HepG2 (cell line): Measurements from ENCODE around the gene HEPHL1. TPM values are rescaled to one million over a fixed set of nuclear protein-coding genes. Genes with fewer than 3 reads are reported as not detected.

ENCODE experiments used
- ATAC-seq: fragments of 200-7000 bp; cut with Tn5 transposase; 3 replicates; pipeline ENCODE4 v1.9.1; 2020; ENCODE audit warnings: mild to moderate bottlenecking, moderate library complexity
- BruUV-seq: library from RNA; stranded (reverse); fragments of 400-500 nt; replicated peaks from 2 replicates; lab custom pipeline; 2021; lab: Mats Ljungman, UMichigan
- CTCF ChIA-PET: fragments of 300-600 bp; formaldehyde crosslinking; extraction: SDS; loops from one replicate; lab custom pipeline; 2021; ENCODE audit warnings: low total read pairs, inconsistent platforms, low intra/inter-chr PET ratio; lab: Yijun Ruan, JAX
- POLR2A ChIA-PET: fragments of 350-600 bp; sonication (Branson Sonifier 250); formaldehyde crosslinking; loops from one replicate; lab custom pipeline; 2020; ENCODE audit warnings: antibody characterized with exemption, inconsistent platforms; lab: Yijun Ruan, JAX
- DNase-seq: peaks from one replicate; pipeline ENCODE4 v3.0.0-alpha.2; 2015; ENCODE audit warnings: low spot score
- FAIRE-seq: peaks from 3 replicates; lab custom pipeline; 2011; peaks lifted over from hg19 to GRCh38; lab: Jason Lieb, UNC
- H2AFZ ChIP-seq: one replicate; pipeline ENCODE4 v1.6.1; 2011; ENCODE audit warnings: low read length, inconsistent platforms
- H3K27ac ChIP-seq: fragments of 300-600 bp; 3 replicates; pipeline ENCODE4 v1.8.0; 2011; ENCODE audit warnings: mixed run types, mild to moderate bottlenecking, mixed read lengths, low read length, inconsistent platforms; ENCODE audit not compliant: insufficient read depth; ENCODE audit errors: extremely low read length
- H3K27me3 ChIP-seq, 2 experiments: fragments of 200-600 bp in 1 of 2; 2 replicates in 1 of 2; 3 replicates in 1 of 2; pipeline versions ENCODE4 v1.6.0 to v1.8.0; 2011; ENCODE audit warnings: low read length in 2 of 2, mild to moderate bottlenecking in 2 of 2, moderate library complexity in 2 of 2, inconsistent platforms in 1 of 2; ENCODE audit not compliant: insufficient read depth in 2 of 2, control insufficient read depth in 1 of 2
- H3K36me3 ChIP-seq, 2 experiments: fragments of 200-600 bp in 1 of 2; replicated peaks in 1 of 2; 2 replicates in 1 of 2; 3 replicates in 1 of 2; pipeline versions ENCODE4 v1.5.1 to v1.8.0; 2011; ENCODE audit warnings: low read length in 2 of 2, inconsistent platforms in 1 of 2; ENCODE audit not compliant: insufficient read depth in 2 of 2, control insufficient read depth in 1 of 2
- H3K4me1 ChIP-seq: 2 replicates; pipeline ENCODE4 v1.5.1; 2012; ENCODE audit warnings: low read length, inconsistent platforms; ENCODE audit not compliant: insufficient read depth
- H3K4me2 ChIP-seq: 2 replicates; pipeline ENCODE4 v1.6.0; 2011; ENCODE audit warnings: low read depth, low read length, inconsistent platforms
- H3K4me3 ChIP-seq, 3 experiments: fragments of 200-600 bp in 1 of 3; sonication (generic), shearing (Covaris generic) in 1 of 3; replicated peaks in 1 of 3; 2 replicates each; pipeline ENCODE4 v1.5.1; 2011 to 2016; ENCODE audit warnings: low read length in 3 of 3, inconsistent platforms in 2 of 3, low read depth in 2 of 3, mild to moderate bottlenecking in 2 of 3, control low read depth in 1 of 3, mixed read lengths in 1 of 3; ENCODE audit not compliant: insufficient read depth in 1 of 3
- H3K79me2 ChIP-seq: one replicate; pipeline ENCODE4 v1.6.1; 2011; ENCODE audit warnings: low read length, inconsistent platforms; ENCODE audit not compliant: insufficient read depth
- H3K9ac ChIP-seq: 2 replicates; pipeline ENCODE4 v1.6.0; 2011; ENCODE audit warnings: mild to moderate bottlenecking, low read depth, low read length, inconsistent platforms; ENCODE audit not compliant: insufficient read depth
- H3K9me3 ChIP-seq: 2 replicates; pipeline ENCODE4 v1.5.1; 2012; ENCODE audit warnings: mild to moderate bottlenecking, low read length
- H4K20me1 ChIP-seq: 2 replicates; pipeline ENCODE4 v1.6.0; 2011; ENCODE audit warnings: inconsistent platforms, mild to moderate bottlenecking, low read length, moderate library complexity; ENCODE audit not compliant: insufficient read depth
- CENPBD1 ChIP-seq: sonication (generic); formaldehyde crosslinking; IDR thresholded peaks from 2 replicates; pipeline ENCODE4 v1.8.0; 2022; ENCODE audit warnings: missing genetic modification reagents, low read depth, mild to moderate bottlenecking, borderline replicate concordance
- CTCF ChIP-seq: sonication (generic); formaldehyde crosslinking; IDR thresholded peaks from 2 replicates; pipeline ENCODE4 v1.5.0; 2020; ENCODE audit warnings: mild to moderate bottlenecking, missing genetic modification reagents, moderate library complexity
- JDP2 ChIP-seq: sonication (generic); formaldehyde crosslinking; IDR thresholded peaks from 2 replicates; pipeline ENCODE4 v1.8.1; 2022; ENCODE audit warnings: missing genetic modification reagents, borderline replicate concordance
- NFE2L2 ChIP-seq: fragments of 150-350 bp; IDR thresholded peaks from 2 replicates; pipeline ENCODE4 v1.6.1; 2014; ENCODE audit warnings: low read length
- NFYB ChIP-seq: sonication (generic); formaldehyde crosslinking; IDR thresholded peaks from 2 replicates; pipeline ENCODE4 v1.4.0; 2020; ENCODE audit warnings: missing genetic modification reagents
- PRDM4 ChIP-seq: sonication (generic); formaldehyde crosslinking; IDR thresholded peaks from 2 replicates; pipeline ENCODE4 v1.9.0; 2021; ENCODE audit warnings: missing genetic modification reagents, borderline replicate concordance
- TRAFD1 ChIP-seq: sonication (generic); formaldehyde crosslinking; IDR thresholded peaks from 2 replicates; pipeline ENCODE4 v1.5.1; 2020; ENCODE audit warnings: missing genetic modification reagents, mild to moderate bottlenecking, borderline replicate concordance
- ZBTB34 ChIP-seq: sonication (generic); formaldehyde crosslinking; IDR thresholded peaks from 2 replicates; pipeline ENCODE4 v1.8.0; 2022; ENCODE audit warnings: mild to moderate bottlenecking, missing genetic modification reagents
- ZBTB37 ChIP-seq: sonication (generic); formaldehyde crosslinking; IDR thresholded peaks from 2 replicates; pipeline ENCODE4 v1.4.0; 2020; ENCODE audit warnings: mild to moderate bottlenecking, missing genetic modification reagents
- ZNF274 ChIP-seq: sonication (generic); formaldehyde crosslinking; IDR thresholded peaks from 2 replicates; pipeline ENCODE4 v1.5.1; 2020; ENCODE audit warnings: mild to moderate bottlenecking, missing genetic modification reagents
- ZNF569 ChIP-seq: sonication (generic); formaldehyde crosslinking; IDR thresholded peaks from 2 replicates; pipeline ENCODE4 v1.5.0; 2020; ENCODE audit warnings: mild to moderate bottlenecking, missing genetic modification reagents, moderate library complexity, borderline replicate concordance
- ZNF619 ChIP-seq: sonication (generic); formaldehyde crosslinking; IDR thresholded peaks from 2 replicates; pipeline ENCODE4 v1.4.0; 2020; ENCODE audit warnings: mild to moderate bottlenecking, missing genetic modification reagents
- WGBS: methylation state at CpG from one replicate; pipeline ENCODE4 v1.1.6; 2017; ENCODE audit warnings: low lambda C conversion rate; 5-methylcytosine and 5-hydroxymethylcytosine counted together
- in situ Hi-C: cut with HindIII; loops from 2 replicates; pipeline ENCODE4 v1.10.0; 2017; ENCODE audit warnings: low pct_unique_long_range_greater_than_20kb; ENCODE audit not compliant: extremely low pct_ligation_motif_present
- intact Hi-C: fragments of 100-400 bp; cut with micrococcal nuclease; formaldehyde crosslinking; loops from one replicate; pipeline ENCODE4 v1.10.0; 2022; ENCODE audit not compliant: unreplicated experiment
- polyA plus RNA-seq, 8 experiments: library from polyadenylated mRNA; depleted of rRNA in 3 of 8; stranded (reverse) in 7 of 8; unstranded in 1 of 8; fragments of >200 nt; fragmentation: Illumina TruSeq in 4 of 8; extraction: Trizol in 4 of 8; gene quantifications; 2 replicates each; pipeline versions ENCODE4 v1.2.1 to v1.2.3, GENCODE V29; 2011 to 2016; ENCODE audit warnings: low read depth in 4 of 8, missing spikeins in 1 of 8, mixed read lengths in 1 of 8; ENCODE audit not compliant: insufficient read depth in 1 of 8
- total RNA-seq, 5 experiments: library from RNA; depleted of rRNA; stranded (reverse); fragments of >200 nt; fragmentation: Illumina TruSeq; extraction: Trizol; gene quantifications; 2 replicates each; pipeline ENCODE4 v1.2.3, GENCODE V29; 2016; ENCODE audit warnings: low read depth in 1 of 5

The HEPHL1 gene
- total and polyA plus RNA-seq, 2 of the 13 experiments (the other 11 are each of a cell fraction or from before 2014, with no cell fraction given), result 0.04 to 0.05 TPM

GRCh38 chr11:94091091-94091490 lies 69.9 kb downstream of the HEPHL1 start:
- Histone ChIP-seq H3K4me1 (no peaks in the 10 kb centered on the region), H3K9me3 (no peaks in the 10 kb centered on the region), H4K20me1 (no peaks in the 10 kb centered on the region), H3K79me2 (no peaks in the 10 kb centered on the region), H2AFZ (no peak overlapping the region), H3K36me3 (no peaks in the 10 kb centered on the region), H3K4me2 (no peak overlapping the region), H3K9ac (no peak overlapping the region), H3K27me3 (no peaks in the 10 kb centered on the region), H3K27ac (no peak overlapping the region), H3K4me3 (no peak overlapping the region)
- FAIRE-seq (no peak), DNase-seq (no peak), ATAC-seq (no peak)
- WGBS, result 32% methylated on average over 1 of the region's 1 CpG
- in situ Hi-C loops, result no loop called here
- TF ChIP-seq CENPBD1 (no peak), ZNF569 (CRISPR knock-in tag) (no peak), PRDM4 (no peak), ZBTB34 (CRISPR knock-in tag) (no peak), NFYB (no peak), ZBTB37 (no peak), TRAFD1 (no peak), CTCF (no peak), JDP2 (CRISPR knock-in tag) (no peak), NFE2L2 (no peak), ZNF274 (CRISPR knock-in tag) (no peak), ZNF619 (CRISPR knock-in tag) (no peak)
- ChIA-PET CTCF (no interaction called here), POLR2A (no interaction called here)
- BruUV-seq, result no TSS peak
- intact Hi-C loops, result no loop called here
